ENCODE results near the gene CUL9.

Gene CUL9

GRCh38 chr6:43173591-43174262 is 8.3 kb upstream of the CUL9 start:
- no peak for DNase-seq (ENCODE audit: low read depth)

- DNase-seq (ENCODE audit: low read depth) = peak; percentile 87
Measured at GRCh38 chr6:43174263-43175112, 7.5 kb upstream of the CUL9 start.

GRCh38 chr6:43175676-43176422 is 6.1 kb upstream of the CUL9 start:
- DNase-seq (ENCODE audit: low read depth) = no peak

GRCh38 chr6:43176423-43176786 is 5.6 kb upstream of the CUL9 start:
- no peak for DNase-seq (ENCODE audit: low read depth)

- no peak for DNase-seq (ENCODE audit: low read depth)
Measured at GRCh38 chr6:43178150-43178549, 3.8 kb upstream of the CUL9 start.

- no peak for DNase-seq (ENCODE audit: low read depth)
Measured at GRCh38 chr6:43178951-43179830, 2.8 kb upstream of the CUL9 start.

GRCh38 chr6:43180058-43180457 is 1.9 kb upstream of the CUL9 start:
- no peak for DNase-seq (ENCODE audit: low read depth)

- DNase-seq (ENCODE audit: low read depth) = no peak
Measured at GRCh38 chr6:43180985-43181384, 1.0 kb upstream of the CUL9 start.

GRCh38 chr6:43181621-43181941 is 415 bp upstream of the CUL9 start:
- no peak for DNase-seq (ENCODE audit: low read depth)

- no peak for DNase-seq (ENCODE audit: low read depth)
Measured at GRCh38 chr6:43183441-43183840, 1.4 kb downstream of the CUL9 start.

- no peak for DNase-seq (ENCODE audit: low read depth)
Measured at GRCh38 chr6:43184268-43184985, 2.4 kb downstream of the CUL9 start.

GRCh38 chr6:43185391-43185985 is 3.5 kb downstream of the CUL9 start:
- DNase-seq (ENCODE audit: low read depth) = no peak

- DNase-seq (ENCODE audit: low read depth) = no peak
Measured at GRCh38 chr6:43186019-43186418, 4.0 kb downstream of the CUL9 start.

- no peak for DNase-seq (ENCODE audit: low read depth)
Measured at GRCh38 chr6:43186706-43187105, 4.7 kb downstream of the CUL9 start.

GRCh38 chr6:43187821-43188220 is 5.8 kb downstream of the CUL9 start:
- DNase-seq (ENCODE audit: low read depth) = no peak

GRCh38 chr6:43188426-43188825 is 6.4 kb downstream of the CUL9 start:
- DNase-seq (ENCODE audit: low read depth) = no peak

- no peak for DNase-seq (ENCODE audit: low read depth)
Measured at GRCh38 chr6:43189776-43190304, 7.8 kb downstream of the CUL9 start.

GRCh38 chr6:43192911-43193310 is 10.9 kb downstream of the CUL9 start:
- DNase-seq (ENCODE audit: low read depth) = no peak

GRCh38 chr6:43193929-43194328 is 11.9 kb downstream of the CUL9 start:
- DNase-seq (ENCODE audit: low read depth) = no peak

- no peak for DNase-seq (ENCODE audit: low read depth)
Measured at GRCh38 chr6:43196337-43196736, 14.3 kb downstream of the CUL9 start.

GRCh38 chr6:43199912-43200311 is 17.9 kb downstream of the CUL9 start:
- no peak for DNase-seq (ENCODE audit: low read depth)

Data from stimulated activated CD8-positive, alpha-beta memory T cell treated with anti-CD3 and anti-CD28 coated beads, Interleukin-15, amount 100 ng/mL, for 1 hour (primary cell).